HG02763 (cell line): ENCODE data around the gene ATP1A4.
"Not testable (repeated sequence)": the region's sequence is repeated elsewhere in the genome, so short reads cannot be mapped to it uniquely, and the experiment has no call there.

ENCODE experiments used
- ATAC-seq: cut with Tn5 transposase; IDR thresholded peaks from one replicate; pipeline ENCODE4 v1.9.1; 2021; ENCODE audit warnings: mild to moderate bottlenecking, moderate library complexity; ENCODE audit not compliant: unreplicated experiment

The ATP1A4 gene

GRCh38 chr1:160151303-160151702 lies at the start of gene ATP1A4:
Gene ATP1A4, plus strand, starts transcription at chr1:160151603. Its CDS starts 438 bp downstream, at chr1:160152041.
- no peak for ATAC-seq

GRCh38 chr1:160101717-160102522 lies 49.5 kb upstream of the ATP1A4 start:
- no peak for ATAC-seq

DNA sequence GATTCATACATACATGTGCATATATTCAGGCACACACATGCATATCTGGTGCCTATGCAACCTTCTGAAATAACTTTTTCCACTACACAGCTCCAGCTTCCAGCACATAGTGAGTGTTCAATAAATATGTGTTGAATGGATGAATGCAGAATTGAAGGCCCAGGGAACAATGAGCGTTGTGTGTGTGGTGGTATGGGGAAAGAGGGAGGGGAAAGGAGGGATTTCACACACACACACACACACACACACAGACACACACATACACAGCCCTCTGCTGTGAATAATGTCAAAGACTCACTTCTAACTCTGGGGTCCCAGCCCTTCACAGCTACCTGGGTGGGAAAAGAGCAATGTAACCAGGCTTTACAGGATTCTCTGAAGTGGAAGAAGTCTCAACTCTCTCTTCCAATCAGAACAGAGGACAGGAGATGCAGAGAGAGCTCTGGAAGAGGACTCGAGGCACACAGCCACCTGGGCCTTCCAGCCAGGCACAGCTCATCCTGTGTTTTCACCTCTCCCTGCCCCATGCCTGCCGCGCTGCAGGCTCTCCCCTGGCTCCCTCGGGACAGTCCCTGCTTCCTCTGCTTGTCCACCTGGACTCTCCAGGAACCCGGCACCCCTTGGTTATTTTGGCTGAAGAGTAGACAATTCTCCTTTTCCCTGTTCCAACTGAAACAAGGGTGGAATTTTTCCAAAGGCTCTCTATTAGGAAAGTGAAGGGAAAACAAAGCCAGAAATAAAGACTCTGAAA lies 47.6 kb upstream of the ATP1A4 start:
- no peak for ATAC-seq

DNA sequence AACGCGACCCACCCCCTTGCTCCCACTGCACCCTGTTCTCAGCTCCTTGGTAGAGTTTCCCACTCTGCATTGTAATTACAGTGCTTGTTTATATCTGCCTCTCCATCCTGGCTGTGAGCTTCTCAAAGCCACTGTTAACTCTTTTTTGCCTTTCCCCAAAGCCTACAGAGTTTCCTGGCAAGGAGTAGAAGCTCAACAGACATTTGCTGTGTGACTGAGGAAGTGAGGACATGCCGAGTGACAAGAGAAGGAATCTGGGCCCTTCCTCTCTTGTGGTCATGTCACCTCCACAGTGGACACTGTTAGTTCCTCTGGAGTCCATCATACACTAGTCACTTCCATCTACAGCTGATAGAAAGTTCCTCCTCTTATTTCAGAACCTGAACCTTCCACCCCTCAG lies 46.9 kb upstream of the ATP1A4 start:
- ATAC-seq: no peak

GRCh38 chr1:160105155-160105554 lies 46.2 kb upstream of the ATP1A4 start:
- ATAC-seq: no peak

DNA sequence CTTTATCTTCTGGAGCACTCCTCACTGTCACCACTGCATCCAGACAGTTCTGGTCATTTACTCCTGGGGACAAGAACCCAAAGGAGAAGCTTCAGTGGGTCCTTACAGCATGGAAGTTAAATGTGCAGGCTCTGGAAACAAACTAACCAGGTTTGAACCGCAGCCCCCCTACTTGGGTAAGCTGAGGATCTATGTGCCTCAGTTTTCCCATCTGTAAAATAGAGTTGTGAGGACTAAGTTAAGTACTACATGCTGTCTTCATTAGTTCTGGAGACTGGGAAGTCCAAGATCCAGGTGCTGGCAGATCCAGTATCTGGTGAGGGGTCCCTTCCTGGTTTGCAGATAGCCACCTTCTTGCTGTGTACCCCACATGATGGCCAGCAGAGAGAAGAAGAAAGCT lies 43.9 kb upstream of the ATP1A4 start:
- no peak for ATAC-seq

- ATAC-seq: no peak
These were observed 42.3 kb upstream of the ATP1A4 start for GRCh38 chr1:160108888-160109662.

DNA sequence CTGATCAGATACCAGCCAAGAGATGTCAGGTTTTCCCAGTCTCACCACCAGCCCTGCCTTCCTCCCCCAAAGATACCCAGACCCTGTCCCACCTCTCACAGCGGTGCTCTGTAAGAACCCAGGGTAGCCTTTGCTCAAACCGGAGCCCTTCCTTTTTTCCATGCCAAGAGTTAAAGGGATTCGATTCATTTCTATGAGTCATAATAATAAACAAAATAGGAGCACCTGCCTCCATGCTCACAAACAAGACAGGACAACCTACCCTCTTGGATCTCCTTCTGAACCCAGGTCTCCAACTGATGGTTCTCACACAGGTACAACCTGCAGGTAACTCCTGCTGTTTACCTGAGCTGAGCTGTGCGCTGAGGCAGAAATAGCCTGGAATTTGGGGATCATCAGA lies 41.7 kb upstream of the ATP1A4 start:
- no peak for ATAC-seq

DNA sequence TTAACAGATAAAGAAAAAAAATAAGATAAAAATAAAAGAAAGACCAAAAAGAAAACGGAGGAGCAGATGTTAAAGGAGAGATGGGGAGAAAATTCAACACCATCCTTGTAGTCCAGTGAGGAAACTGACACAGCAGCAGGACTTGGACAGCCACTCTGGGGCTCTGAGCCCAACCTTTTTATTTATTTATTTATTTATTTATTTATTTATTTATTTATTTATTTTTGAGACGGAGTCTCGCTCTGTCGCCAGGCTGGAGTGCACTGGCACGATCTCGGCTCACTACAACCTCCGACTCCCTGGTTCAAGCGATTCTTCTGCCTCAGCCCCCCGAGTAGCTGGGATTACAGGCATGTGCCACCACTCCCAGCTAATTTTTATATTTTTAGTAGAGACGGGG lies 39.9 kb upstream of the ATP1A4 start:
- not testable (repeated sequence) for ATAC-seq

GRCh38 chr1:160112357-160112756 lies 39.0 kb upstream of the ATP1A4 start:
- no peak for ATAC-seq

- ATAC-seq: no peak
These were observed 38.0 kb upstream of the ATP1A4 start for GRCh38 chr1:160113407-160113806.

DNA sequence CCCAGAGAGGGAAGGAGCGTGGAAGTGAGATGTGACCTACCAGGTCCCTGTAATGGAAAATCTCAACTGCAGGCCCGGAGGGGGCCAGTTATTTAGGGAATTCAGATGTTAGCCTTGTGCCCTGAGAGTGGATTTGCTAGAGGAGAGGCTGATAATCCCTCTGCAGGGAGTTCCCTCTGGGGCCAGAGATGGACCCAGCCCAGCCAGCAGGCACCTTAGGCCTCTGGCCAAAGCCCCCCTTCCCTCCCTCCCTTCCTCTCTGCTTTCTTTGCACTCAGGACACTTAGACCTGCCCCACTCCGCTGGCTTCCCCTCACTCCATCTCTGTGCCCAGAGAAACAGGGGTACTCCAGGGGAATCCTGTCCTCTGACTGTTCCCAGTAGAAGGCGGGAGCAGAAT lies 37.3 kb upstream of the ATP1A4 start:
- no peak for ATAC-seq

DNA sequence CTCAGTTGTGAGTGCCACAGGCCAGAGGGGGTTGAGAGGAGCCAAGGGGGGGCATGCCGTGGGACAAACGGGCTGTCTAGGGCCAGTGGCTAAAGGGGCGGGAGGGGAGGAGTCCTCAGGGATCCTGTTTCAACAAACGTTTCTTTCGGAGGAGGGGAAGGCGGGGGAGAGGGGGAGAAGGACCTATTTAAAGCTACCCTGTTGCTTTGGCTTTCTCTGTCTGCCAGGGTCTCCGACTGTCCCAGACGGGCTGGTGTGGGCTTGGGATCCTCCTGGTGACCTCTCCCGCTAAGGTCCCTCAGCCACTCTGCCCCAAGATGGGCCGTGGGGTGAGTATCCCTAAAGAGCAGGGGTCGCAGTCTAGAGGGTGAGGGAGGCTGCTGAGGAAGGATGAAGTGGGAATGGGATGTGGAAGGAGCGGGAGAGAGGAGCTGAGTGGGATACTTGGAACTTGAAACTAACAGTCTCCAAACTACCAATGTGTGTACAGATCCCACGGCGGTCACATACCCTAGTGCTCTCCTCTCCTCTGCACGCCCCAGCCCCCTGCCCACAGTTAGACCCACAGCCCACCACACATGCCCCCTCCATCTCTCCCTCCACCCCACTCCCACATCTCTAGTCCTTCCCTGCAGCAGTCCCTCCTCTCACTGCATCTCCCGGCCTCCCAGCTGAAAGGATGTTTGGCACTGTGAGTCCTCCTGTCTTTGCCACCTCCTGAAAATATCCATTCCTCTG lies 35.7 kb upstream of the ATP1A4 start, which contains the start of gene ATP1A2:
TSS of gene ATP1A2 (plus strand) at position 215 of the 738 bp plus-strand sequence. CDS start at position 318, 103 bp downstream.
- no peak for ATAC-seq

DNA sequence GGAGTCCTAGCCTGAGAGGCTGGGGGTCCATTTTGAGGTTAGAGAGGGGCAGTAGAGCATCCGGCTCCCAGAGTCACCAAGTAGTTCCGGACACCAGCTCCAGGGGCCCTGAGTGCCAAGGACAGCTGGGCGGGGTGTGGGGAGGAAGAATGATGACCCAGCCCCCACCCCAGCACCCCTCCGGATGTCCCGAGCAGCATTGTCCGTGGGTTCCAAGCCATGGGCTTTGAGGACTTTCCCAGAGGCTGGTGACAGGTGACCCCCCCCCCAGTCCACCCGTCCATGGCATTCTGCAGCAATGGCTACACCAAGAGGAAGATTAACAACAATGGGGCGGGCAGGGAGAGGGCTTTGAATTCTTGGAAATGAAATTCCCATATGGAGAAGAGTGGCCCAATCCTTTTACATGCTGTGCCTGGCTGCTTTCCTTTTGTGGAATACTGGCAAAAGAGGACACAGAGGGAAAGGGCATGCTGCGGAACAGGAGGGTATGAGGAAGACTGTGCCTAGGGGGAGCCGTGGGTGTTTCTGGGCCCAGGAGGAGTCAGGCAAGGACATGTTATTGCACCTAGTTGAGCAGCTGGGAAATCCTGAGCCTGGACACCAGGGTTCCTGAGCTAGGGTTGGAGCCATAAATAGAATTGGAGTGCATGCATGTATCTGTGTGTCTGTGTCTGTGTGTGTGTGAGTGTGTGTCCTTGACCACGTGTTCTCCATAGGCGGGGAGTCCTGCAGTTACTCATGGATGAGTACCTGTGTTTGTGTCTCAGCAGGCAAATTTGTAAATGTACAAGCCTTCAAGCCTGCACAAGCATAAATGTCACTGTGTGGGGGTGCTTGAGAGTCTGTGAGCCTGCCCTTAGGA lies 34.9 kb upstream of the ATP1A4 start:
- no peak for ATAC-seq

GRCh38 chr1:160117300-160117699 lies 34.1 kb upstream of the ATP1A4 start:
- ATAC-seq: no peak

GRCh38 chr1:160117709-160118183 lies 33.7 kb upstream of the ATP1A4 start:
- ATAC-seq: no peak

DNA sequence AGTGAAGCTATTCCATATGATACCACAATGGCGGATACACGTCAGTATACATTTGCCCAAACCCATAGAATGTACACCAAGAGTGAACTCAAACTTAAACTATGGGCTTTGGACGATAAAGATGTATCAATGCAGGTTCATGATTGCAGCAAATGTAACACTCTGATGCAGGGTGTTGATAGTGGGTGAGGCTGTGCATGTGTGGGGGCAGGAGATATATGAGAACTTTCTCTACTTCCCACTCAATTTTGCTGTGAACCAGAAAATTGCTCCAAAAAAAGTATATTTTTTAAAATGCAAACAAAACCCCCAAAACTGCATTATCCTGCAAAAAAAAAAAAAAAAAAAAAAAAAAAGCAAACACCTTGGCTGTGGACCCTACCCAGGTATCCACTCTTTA lies 32.5 kb upstream of the ATP1A4 start:
- ATAC-seq: no peak

GRCh38 chr1:160120797-160121196 lies 30.6 kb upstream of the ATP1A4 start:
- ATAC-seq: no peak

- ATAC-seq: no peak
These were observed 30.0 kb upstream of the ATP1A4 start for GRCh38 chr1:160121388-160121787.
